ENCODE data around the gene ZNF891.

Gene ZNF891

DNA sequence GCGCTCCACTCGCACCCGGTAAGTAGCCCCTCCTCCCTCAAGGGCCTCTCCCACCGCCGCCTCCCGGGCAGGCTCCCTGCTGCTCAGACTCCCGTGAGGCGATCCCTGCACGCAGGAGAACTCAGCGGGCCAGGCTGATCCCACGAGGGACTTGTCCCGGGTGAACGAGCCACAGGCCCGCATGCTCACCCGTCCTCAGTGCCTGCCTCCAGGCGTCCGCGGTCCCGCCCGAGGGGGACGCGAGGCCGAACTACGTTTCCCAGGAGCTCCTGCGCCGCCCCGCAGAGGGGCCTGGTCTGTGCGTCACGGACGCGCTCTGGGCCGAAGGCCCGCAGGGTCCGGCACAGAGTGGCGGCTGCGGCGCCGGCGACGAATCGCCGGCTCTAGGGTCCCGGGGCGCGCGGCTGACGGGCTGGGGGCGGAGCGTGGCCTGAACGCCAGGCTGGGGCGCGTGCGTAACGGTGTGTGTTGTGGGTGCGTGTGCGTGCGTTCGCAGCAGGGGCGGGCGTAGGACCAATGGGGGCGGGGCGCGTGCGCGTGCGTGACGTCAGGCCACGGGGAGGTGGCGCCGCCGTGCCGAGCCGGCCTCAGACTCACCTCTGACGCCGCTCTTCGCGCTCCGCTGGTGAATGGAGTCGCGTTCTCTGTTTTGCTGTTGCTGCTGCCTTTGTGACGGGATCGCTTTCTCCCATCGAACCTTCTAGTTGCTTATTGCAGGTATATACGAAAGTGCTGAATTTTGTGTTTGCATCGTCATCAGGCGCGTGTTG, at the start of gene ZNF891, which contains the start of gene ZNF10:
ZNF891 (minus strand) TSS at position 237 of the 770 bp plus-strand sequence. CDS start 8,356 bp downstream, outside the sequence.
ZNF10 (plus strand) TSS at position 590 of the 770 bp plus-strand sequence. CDS start 13,866 bp downstream, outside the sequence.
- peak; percentile 83 for DNase-seq (ENCODE audit: low read depth, low spot score)
- peak within 1 kb of the TSS; percentile 82 for H3K27ac ChIP-seq

DNA sequence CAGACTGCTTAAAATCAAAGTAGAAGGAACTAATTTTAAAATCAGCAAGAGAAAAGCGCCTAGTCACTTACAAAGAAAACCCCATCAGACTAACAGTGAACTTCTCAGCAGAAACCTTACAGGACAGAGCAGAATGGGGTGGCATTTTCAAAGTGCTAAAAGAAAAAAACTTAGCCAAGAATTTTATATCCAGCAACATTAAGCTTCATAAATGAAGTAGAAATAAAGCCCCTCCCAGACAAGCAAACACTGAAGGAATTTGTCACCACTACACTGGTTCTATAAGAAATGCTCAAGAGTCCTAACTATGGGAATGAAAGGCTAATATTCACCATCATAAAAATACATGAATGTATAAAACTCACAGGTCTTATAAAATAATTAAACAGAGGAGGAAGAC, 44.8 kb upstream of the ZNF891 start:
- DNase-seq (ENCODE audit: low read depth, low spot score), result no peak
- H3K27ac ChIP-seq, result no peak overlapping the region

DNA sequence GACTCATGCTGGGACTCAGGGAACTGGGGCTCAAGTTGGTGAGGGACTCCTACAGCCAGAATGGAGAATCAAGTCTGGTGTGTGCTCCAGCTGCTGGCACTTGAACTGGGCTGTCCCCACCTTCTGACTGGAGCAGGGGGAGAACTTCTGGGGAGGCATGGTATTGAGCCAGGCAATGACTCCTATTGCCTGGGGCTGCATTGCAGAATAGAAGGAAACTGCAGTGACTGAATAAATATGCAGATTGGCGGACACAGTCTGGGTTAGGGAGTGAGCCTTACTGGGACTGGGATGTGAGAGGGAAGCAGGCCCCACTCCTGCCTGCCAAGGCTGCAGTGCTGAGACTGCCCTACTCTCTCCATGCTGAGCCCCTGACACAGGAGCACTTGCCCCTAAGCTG, 42.4 kb upstream of the ZNF891 start:
- no peak for DNase-seq (ENCODE audit: low read depth, low spot score)
- H3K27ac ChIP-seq, result no peak overlapping the region

DNA sequence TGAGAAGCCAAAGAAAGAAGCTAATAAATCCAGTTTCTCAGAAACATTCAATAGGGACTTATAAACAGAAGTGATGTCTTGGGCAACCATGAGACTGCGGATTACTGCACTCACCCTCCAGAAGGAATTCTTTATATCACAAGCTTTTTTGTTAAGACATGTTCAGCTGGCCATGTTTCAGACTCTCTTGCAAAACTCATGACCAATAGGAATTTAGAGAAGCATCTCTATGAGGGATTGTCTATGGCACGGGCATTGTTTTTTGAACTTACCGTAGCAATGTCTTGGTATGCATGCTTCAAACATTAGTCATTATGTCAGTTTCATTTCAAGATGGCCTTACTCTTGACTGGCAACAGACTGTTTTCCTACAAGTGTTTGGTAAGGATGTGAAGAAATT, 35.7 kb upstream of the ZNF891 start:
- peak overlapping the region; percentile 11 for H3K27ac ChIP-seq
- peak; percentile 61 for DNase-seq (ENCODE audit: low read depth, low spot score)

DNA sequence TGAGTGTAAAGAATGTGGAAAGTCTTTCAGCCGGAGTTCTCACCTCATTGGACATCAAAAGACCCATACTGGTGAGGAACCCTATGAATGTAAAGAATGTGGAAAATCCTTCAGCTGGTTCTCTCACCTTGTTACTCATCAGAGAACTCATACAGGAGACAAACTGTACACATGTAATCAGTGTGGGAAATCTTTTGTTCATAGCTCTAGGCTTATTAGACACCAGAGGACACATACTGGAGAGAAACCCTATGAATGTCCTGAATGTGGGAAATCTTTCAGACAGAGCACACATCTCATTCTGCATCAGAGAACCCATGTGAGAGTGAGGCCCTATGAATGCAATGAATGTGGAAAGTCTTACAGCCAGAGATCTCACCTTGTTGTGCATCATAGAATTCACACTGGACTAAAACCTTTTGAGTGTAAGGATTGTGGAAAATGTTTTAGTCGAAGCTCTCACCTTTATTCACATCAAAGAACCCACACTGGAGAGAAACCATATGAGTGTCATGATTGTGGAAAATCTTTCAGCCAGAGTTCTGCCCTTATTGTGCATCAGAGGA, 26.1 kb upstream of the ZNF891 start:
- no peak for DNase-seq (ENCODE audit: low read depth, low spot score)
- no peak overlapping the region for H3K27ac ChIP-seq

DNA sequence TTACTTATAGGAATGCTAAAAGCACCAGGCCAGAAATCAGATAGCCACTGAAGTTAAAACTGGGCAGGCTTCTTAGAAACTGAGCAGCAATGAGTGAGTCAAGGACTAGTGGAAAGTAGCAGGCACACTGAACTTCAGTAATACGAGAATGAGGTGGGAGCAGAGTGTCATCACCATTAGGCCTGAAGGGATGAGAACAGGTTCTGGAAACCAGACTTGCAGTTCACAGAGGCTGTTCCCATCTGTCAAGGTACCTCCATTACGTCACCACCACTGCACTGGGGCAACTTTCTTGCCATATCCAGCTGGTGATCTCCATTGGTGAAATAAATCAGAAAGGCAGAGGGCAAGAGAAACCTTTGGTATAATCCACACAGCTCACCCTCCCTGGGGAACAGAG, 15.9 kb upstream of the ZNF891 start:
- H3K27ac ChIP-seq, result no peak overlapping the region
- no peak for DNase-seq (ENCODE audit: low read depth, low spot score)

DNA sequence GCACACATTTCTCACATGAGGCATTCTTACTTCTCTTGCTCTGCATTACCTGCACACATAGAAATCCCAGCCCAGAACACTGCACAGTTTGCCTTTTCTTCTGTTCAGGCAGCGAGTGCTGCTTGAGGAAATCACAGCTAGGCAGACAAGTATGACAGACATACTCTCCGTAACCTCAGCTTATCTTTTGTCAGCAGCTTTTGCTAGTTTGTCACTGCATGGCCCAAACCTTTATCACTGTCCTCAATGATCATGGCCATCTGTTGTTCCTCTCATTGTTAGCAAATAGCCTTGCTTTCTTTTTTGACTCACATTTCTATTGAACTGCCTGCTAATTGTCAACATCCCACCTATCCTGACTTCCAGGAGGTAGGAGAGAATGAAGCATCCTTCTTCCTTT, 5.7 kb upstream of the ZNF891 start:
- DNase-seq (ENCODE audit: low read depth, low spot score), result no peak

DNA sequence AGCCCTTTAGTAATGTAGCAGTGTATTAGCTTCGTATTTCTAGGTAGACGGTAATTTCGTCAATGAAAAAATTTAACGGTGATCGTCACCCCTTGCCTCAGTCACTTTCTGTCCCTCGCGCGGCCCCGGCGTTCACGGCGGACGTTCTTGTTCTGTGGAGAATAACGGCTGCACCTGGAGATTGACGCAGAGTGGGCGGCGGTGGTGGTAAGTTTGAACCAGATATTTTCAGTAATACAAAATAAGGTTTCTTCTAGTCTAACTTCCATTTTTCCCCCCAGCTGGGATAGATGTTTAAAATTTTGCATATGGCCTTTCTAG, 694 bp upstream of the ZNF891 start:
- peak overlapping the region; percentile 82 for H3K27ac ChIP-seq
- no peak for DNase-seq (ENCODE audit: low read depth, low spot score)

More for the DNA sequence above, 5.7 kb upstream of the ZNF891 start:
- H3K27ac ChIP-seq, result no peak overlapping the region

DNA sequence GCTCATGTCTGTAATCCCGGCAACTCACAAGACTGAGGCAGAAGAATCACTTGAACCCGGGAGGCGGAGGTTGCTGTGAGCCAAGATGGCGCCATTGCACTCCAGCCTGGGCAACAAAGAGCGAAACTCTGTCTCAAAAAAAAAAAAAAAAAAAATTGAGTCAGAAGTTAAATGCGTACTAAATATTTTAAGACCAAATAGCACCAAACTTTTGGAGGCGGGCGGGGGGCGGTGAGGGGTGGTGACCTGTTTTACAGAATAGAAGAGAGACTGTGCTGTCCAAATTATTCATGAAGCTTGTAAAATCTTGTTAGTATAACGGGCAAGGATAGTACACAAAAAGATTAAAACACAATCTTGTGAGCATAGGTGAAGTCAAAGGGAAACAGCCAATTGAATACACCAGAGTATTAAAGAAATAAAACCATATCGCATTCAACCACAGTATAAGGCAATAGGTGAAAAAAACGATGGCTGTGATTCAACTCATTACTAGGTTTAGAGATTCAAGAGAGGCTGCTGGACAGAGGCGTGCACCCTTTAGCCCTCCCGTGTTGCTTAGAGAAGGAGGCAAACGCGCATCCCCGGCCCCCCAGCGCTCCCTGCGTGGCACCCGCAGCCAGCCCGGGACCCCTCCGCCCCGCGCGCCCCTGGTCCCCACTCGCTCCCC, 571 bp downstream of the ZNF891 start:
- H3K27ac ChIP-seq, result peak overlapping the region; percentile 82
- no peak for DNase-seq (ENCODE audit: low read depth, low spot score)

DNA sequence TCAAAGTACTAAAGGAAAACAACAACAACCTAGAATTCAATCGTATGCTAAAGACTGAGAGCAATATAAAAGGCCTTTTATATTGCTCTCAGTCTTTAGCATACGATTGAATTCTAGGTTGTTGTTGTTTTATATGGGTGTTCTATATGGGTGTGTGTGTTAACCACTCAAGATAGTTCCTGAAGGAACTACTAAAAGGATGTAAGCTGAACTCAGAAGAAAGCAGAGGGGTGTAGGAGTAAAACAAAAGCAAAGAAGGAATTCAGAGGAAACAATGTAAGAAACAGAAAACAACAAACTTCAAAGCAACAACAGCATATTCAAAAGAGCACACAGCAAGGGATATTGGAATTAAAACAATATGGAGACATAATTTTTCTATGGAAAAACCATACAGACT, 5.4 kb downstream of the ZNF891 start:
- no peak overlapping the region for H3K27ac ChIP-seq
- DNase-seq (ENCODE audit: low read depth, low spot score), result no peak

DNA sequence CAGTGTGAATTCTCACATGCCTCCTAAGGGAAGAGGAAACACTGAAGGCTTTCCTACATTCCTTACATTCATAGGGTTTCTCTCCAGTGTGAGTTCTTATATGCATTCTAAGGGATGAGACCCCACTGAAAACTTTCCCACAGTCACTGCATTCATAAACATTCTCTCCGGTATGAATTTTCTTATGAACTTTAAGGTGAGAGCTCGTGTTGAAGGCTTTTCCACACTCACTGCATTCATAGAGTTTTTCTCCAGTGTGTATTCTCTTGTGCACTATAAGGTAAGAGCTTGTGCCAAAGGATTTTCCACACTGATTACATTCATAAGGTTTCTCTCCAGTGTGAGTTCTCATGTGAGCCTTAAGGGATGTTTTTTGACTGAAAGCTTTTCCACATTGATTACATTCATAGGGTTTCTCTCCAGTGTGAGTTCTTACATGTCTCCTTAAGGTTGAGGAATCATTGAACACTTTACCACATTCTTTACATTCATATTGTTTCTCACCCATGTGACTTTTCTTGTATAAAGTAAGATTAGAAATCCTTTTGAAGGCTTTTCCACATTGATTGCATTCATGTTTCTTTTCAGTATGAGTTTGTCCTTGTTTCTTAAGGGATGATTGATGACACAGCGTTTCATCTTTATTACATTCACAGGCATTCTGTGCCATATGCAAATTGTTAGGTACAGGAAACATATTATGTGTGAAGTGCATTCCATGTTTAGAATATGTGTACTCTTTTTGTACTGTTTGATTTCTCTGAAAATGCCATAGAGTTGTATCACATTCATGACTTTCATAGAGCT, 9.5 kb downstream of the ZNF891 start:
- DNase-seq (ENCODE audit: low read depth, low spot score), result no peak
- no peak overlapping the region for H3K27ac ChIP-seq

DNA sequence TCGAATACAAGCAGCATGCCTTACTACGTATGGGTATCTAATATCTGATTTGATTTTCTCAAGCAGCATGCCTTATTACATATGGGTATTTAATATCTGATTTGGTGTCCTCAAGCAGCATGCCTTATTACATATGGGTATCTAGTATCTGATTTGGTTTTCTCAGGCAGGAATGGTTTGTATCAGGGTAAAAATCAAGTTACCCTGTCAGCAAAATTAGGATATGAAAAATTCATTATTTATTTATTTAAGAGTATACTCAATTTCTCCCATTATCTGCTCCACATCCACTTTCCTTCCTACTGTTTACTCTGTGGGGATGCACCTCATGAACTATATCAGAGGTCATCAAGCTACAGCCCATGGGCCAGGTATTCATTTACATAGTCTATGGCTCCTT, 21.9 kb downstream of the ZNF891 start:
- H3K27ac ChIP-seq, result no peak overlapping the region
- no peak for DNase-seq (ENCODE audit: low read depth, low spot score)

DNA sequence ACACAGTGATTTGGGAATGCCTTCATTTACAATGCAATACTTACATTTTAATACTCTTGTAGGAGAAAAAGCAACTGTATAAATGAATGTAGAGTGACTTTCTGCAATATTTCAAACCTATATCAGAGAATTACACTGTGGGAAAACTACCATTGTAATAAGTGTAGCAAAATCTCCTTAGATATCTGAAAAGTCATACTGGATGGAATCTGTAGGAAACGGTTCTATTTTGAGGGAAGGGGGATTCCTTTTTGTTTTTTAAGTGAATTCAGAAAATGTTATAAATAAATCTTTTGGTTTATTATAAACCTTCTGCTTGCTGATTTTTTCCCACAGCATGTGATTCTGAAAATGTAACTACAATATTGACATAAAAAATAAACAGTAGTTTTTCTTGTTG, 23.0 kb downstream of the ZNF891 start:
- H3K27ac ChIP-seq, result no peak overlapping the region
- DNase-seq (ENCODE audit: low read depth, low spot score), result no peak

DNA sequence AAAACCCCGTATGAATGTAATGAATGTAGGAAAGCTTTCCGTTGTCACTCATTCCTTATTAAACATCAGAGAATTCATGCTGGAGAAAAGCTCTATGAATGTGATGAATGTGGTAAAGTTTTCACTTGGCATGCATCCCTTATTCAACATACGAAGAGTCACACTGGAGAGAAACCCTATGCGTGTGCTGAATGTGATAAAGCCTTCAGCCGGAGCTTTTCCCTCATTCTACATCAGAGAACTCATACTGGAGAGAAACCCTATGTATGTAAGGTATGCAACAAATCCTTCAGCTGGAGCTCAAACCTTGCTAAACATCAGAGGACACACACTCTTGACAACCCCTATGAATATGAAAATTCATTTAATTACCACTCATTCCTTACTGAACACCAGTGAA, 23.8 kb downstream of the ZNF891 start:
- H3K27ac ChIP-seq, result no peak overlapping the region
- DNase-seq (ENCODE audit: low read depth, low spot score), result no peak

DNA sequence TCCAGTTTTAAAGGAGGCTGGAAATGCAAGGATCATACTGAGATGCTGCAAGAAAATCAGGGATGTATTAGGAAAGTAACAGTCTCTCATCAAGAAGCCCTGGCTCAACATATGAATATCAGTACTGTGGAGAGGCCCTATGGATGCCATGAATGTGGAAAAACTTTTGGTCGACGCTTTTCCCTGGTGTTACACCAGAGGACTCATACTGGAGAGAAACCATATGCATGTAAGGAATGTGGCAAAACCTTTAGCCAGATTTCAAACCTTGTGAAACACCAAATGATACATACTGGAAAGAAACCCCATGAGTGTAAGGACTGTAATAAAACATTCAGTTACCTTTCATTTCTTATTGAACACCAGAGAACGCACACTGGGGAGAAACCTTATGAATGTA, 24.5 kb downstream of the ZNF891 start:
- no peak for DNase-seq (ENCODE audit: low read depth, low spot score)
- no peak overlapping the region for H3K27ac ChIP-seq

DNA sequence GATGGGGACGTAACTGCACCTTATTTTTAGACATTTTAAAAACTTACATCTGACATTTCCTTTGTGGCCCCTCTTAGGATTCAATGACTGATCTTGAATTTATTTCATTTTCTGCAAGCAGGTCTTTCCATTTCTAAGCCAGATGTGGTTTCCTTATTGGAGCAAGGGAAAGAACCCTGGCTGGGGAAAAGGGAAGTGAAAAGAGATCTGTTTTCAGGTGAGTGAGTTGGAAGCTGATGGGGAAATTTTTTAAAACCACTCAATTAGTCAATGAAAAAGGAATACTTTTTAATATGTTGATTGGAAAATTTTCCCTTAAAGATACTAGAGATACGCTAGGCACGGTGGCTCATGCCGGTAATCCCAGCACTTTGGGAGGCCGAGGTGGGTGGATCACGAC, 46.7 kb downstream of the ZNF891 start:
- no peak for DNase-seq (ENCODE audit: low read depth, low spot score)

DNA sequence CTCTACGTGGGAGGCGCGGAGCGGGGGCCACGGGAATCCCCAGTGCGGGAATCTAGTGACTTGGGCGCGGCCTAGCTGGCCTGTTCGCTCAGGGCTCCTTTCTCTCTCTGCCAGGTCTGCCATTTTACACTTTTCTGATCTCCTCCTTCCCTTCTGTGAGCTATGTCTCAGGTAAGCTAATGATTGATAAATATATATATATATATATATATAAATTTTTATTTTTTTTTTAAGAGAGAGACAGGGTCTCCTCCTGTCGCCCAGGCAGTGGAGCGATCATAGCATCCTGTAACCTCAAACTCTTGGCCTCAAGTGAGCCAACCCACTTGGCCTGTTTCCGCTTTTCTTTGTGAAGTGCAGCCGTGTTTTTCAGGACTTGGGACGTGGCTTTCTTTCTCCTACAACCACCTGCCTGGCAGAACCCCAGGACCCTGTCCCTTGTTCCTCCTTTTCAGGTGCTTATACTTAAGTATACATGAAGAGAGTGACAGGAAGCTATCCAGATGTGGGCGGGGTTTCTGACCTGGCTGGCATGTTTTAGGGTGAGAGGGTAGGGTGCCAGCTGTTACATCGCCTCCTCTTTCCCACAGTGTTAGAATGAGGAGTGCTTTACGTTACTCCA, 48.8 kb downstream of the ZNF891 start:
- no peak for DNase-seq (ENCODE audit: low read depth, low spot score)
- H3K27ac ChIP-seq, result peak overlapping the region; percentile 96

More for the DNA sequence above, 46.7 kb downstream of the ZNF891 start:
- no peak overlapping the region for H3K27ac ChIP-seq

DNA sequence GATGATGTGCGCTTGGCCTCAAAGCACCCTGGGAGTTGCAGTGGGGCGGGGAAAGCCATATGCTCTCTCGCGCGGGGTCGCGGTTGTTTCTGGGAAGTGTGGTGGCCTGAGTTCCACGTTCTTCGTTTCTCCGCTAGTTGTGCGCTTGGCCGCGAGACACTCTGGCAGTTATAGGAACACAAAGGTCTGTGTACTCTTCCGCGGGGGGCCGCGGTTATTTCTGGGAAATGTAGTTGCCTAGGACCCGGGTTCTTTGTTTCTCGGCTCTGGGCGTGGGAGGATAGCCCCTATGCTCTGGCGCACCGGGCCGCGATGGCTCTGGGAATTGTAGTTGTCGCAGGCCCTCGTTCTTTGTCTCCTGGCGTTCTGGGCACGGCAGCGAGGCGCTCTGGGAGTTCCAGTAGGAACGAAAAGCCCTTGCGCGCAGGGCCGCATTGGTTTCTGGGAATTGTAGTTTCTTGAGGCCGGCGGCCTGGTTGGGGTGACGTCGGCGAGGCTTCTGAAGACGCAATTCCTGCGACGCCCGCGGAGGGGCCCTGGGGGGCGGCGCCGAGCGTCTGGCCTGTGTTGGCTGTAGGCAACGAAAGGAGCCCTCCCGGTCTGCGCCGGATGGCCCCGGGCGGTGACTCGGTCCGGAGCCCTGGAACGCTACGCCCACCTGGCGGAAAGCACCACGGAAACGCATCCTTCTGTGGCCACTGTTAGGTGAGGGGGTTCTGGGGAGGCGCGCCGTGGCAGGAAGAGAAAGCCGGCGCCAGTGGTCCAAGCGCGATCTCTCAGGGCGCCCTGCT, 49.5 kb downstream of the ZNF891 start, which contains the start of gene ZNF140:
ZNF140 (plus strand) TSS at position 556 of the 791 bp plus-strand sequence. CDS start 398 bp downstream, outside the sequence.
- peak within 1 kb of the TSS; percentile 96 for H3K27ac ChIP-seq
- peak; percentile 82 for DNase-seq (ENCODE audit: low read depth, low spot score)

DNA sequence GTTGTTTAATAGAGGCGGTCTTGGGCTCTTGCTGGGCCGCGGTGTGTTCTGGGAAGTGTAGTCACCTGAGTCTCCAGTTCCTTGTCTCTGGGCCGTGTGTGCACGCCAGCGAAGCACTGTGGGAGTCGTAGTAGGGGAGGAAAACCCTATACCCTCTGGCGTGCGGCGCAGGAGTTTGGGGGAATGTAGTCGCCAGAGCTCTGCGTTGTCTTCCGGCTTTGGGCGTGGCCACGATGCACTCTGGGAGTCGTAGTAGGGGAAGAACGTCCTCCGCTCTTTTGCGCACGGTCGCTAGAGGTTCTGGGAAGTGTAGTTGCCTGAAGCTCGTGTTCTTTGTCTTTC, 50.1 kb downstream of the ZNF891 start:
- H3K27ac ChIP-seq, result peak overlapping the region; percentile 96
- peak; percentile 99 for DNase-seq (ENCODE audit: low read depth, low spot score)
